ENCODE data around the gene FDX2.

DNA sequence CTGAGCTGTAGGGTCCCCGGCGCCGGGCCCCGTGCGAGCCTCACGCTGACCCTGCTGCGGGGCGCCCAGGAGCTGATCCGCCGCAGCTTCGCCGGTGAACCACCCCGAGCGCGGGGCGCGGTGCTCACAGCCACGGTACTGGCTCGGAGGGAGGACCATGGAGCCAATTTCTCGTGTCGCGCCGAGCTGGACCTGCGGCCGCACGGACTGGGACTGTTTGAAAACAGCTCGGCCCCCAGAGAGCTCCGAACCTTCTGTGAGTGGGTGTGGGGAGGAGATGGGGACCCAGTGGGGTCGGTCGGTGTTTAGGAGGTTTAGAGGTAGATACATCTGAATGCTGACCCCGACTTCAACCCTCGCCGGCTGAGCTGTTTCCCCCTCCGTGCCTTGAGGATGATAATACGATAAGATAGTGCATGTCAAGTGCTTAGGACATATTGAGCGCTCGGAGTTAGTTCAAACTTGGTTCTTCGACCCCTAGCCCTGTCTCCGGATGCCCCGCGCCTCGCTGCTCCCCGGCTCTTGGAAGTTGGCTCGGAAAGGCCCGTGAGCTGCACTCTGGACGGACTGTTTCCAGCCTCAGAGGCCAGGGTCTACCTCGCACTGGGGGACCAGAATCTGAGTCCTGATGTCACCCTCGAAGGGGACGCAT, 24.1 kb downstream of the FDX2 start:
- TF ChIP-seq, protein P1, sequence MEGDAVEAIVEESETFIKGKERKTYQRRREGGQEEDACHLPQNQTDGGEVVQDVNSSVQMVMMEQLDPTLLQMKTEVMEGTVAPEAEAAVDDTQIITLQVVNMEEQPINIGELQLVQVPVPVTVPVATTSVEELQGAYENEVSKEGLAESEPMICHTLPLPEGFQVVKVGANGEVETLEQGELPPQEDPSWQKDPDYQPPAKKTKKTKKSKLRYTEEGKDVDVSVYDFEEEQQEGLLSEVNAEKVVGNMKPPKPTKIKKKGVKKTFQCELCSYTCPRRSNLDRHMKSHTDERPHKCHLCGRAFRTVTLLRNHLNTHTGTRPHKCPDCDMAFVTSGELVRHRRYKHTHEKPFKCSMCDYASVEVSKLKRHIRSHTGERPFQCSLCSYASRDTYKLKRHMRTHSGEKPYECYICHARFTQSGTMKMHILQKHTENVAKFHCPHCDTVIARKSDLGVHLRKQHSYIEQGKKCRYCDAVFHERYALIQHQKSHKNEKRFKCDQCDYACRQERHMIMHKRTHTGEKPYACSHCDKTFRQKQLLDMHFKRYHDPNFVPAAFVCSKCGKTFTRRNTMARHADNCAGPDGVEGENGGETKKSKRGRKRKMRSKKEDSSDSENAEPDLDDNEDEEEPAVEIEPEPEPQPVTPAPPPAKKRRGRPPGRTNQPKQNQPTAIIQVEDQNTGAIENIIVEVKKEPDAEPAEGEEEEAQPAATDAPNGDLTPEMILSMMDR (conservative IDR thresholded peaks at IDR 0.05; ENCODE audit: low read depth, low read length), result no peak
- no peak for TF ChIP-seq FOS (IDR thresholded peaks at IDR 0.05; ENCODE audit: low read depth, low read length)
- no peak for TF ChIP-seq POLR2A (IDR thresholded peaks at IDR 0.05; ENCODE audit: low read depth, low read length)
- TF ChIP-seq, protein P2, sequence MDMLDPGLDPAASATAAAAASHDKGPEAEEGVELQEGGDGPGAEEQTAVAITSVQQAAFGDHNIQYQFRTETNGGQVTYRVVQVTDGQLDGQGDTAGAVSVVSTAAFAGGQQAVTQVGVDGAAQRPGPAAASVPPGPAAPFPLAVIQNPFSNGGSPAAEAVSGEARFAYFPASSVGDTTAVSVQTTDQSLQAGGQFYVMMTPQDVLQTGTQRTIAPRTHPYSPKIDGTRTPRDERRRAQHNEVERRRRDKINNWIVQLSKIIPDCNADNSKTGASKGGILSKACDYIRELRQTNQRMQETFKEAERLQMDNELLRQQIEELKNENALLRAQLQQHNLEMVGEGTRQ (IDR thresholded peaks at IDR 0.05; ENCODE audit: low read depth, low read length), result no peak
- TF ChIP-seq RCOR1 (IDR thresholded peaks at IDR 0.05; ENCODE audit: insufficient replicate concordance, low read length), result no peak
- TF ChIP-seq RFX5 (IDR thresholded peaks at IDR 0.05; ENCODE audit: low read depth, low read length), result no peak
- TF ChIP-seq, protein P3, sequence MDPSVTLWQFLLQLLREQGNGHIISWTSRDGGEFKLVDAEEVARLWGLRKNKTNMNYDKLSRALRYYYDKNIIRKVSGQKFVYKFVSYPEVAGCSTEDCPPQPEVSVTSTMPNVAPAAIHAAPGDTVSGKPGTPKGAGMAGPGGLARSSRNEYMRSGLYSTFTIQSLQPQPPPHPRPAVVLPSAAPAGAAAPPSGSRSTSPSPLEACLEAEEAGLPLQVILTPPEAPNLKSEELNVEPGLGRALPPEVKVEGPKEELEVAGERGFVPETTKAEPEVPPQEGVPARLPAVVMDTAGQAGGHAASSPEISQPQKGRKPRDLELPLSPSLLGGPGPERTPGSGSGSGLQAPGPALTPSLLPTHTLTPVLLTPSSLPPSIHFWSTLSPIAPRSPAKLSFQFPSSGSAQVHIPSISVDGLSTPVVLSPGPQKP (IDR thresholded peaks at IDR 0.05; ENCODE audit: borderline replicate concordance, low read depth, low read length), result no peak
- no peak for TF ChIP-seq MAFK (IDR thresholded peaks at IDR 0.05; ENCODE audit: low read depth, low read length)
- no peak for TF ChIP-seq CHD1 (IDR thresholded peaks at IDR 0.05; ENCODE audit: low read depth, low read length)
